Eye (tissue), 1 donor: Measurements from ENCODE around the gene SPATA3.

Source experiments
- DNase-seq: peaks from one replicate; pipeline ENCODE4 v3.0.0-alpha.2; 2015

SPATA3 gene

DNA sequence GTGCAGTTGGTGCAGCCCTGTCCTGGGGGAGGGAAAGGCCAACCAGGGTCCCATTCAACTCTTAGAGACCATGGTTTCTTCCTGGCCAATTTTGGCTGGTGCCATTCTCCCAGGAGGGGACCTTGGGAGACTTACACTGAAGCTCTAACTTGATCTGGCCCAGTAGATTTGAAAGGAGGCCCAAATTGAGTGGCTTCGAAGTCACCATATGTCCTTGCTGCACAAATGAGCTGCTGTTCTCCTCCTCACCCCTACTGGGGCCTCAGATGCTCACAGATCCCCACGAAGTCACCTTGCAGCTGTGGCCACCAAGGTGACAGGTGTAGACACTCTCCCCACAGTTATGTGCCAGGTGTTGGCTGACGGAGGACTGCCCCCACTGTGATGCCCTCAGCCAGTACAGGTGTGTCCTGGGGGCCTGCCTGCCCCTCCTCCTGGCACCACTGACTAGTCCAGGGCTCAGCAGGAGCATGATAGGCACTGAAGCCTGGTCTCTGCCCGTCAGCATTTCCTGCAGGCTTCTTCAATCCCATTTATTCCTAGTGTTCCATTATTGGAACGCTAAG is 36.7 kb downstream of the SPATA3 start:
- DNase-seq: no peak

DNA sequence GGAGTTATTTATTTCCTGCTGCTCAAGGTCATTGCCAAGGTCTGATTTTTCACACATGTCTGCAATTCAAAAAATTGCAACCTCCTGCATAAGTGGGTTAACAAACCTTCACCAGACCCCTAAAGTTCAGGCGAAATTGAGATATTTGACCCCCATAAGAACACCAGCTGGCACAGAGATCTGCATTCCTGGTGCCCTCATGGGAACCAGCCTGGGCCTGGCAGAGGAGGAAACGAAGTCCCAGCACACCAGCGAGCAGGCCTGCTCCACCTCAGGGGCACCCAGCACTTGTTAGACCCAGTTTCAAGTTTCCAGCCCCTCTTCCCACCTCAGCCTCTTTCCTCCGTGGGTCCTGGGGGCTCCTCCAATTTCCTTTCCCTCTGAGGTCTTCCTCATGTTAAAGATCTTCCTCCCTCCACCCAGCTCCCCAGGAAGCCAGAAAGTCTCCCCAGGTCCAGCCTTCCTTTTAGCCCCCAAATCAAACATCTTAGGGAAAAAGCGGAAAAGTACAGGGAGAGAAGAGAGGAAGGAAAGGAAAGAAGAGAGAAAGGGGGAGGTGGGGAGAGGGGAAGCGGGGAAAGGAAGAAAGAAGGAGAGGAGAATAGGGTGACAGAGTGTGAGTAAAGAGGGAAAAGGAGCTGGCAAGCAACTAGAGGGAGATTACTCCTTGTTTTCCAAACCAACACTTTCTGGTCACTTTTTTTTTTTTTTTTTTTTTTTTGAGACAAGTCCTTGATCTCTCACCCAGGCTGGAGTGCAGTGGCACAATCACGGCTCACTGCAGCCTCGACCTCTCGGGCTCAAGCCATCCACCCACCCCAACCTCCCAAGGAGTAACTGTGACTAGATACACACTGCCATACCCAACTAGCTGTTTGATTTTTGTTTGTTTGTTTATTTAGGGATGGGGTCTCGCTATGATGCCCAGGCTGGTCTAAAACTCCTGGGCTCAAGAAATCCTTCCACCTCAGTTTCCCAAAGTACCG is 37.5 kb downstream of the SPATA3 start:
- DNase-seq: no peak

DNA sequence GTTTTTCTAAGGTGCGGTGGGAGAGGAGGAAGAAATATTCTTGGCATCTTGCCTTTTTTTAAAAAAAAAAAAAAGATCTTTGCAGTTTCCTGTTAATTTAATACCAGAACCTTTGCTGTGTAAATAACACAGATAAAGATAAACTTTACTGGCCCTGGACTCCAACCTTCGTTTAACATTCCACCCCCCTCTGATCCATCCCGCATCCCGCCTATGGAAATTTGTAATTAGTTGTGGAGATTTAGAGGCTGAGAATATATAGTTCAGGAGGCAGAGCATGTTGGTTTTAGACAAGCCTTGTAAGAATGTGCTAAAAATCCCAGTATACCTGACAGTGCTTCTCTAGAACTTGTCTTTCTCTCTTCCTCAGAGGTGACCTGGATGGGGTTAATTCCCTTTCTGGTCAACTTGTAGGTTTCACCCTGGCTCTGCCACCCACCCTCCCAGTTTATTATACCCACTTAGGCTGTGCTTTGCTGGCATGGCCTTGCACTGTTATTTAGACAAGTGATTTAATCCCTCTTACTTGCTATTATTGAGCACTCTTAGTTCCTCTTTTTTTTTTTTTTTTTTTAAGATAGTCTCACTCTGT is 38.5 kb downstream of the SPATA3 start:
- DNase-seq: no peak

DNA sequence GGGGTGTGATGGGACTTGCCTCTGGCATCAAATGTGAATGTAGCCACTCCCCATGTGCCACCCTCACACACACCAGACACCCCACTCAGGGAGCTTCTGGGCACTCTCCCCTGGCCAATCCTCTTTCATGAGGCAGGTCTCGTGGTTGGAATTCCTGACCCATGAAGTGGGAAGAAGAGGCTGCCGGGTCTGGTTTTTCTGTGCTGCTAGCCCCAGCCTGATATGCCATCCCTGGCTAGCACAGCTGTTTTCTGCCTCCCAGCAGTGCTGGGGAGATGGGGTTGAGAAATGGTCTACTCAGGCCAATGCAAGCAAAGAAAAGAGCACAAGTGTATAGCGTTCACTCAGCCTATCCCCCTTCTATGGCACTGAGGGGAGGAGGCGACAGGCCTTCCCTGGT is 40.2 kb downstream of the SPATA3 start:
- DNase-seq: no peak

DNA sequence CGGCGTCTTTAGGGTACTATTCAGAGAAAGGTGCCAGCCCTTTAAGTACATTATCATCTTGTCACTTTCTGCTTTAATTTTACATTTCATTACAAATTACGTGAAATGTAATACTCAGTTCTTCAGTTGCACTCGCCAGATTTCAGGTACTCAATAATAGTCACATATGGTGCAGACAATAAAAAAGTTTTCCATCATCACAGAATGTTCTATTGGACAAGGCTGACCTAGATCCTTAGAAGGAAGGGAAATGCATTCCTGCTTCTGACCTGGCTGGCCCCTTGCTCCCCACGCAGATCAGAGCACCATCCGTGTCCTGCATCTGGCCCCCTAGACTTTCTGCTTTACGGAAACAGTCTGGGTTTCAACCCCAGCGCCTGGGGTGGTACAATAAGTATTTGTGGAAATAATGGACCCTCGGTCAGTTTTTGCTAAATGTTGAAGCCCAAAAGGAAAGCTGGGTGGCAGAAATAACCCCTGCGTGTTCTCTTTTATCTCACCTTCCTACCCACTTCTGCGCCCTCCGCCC is 40.7 kb downstream of the SPATA3 start:
- DNase-seq: no peak

DNA sequence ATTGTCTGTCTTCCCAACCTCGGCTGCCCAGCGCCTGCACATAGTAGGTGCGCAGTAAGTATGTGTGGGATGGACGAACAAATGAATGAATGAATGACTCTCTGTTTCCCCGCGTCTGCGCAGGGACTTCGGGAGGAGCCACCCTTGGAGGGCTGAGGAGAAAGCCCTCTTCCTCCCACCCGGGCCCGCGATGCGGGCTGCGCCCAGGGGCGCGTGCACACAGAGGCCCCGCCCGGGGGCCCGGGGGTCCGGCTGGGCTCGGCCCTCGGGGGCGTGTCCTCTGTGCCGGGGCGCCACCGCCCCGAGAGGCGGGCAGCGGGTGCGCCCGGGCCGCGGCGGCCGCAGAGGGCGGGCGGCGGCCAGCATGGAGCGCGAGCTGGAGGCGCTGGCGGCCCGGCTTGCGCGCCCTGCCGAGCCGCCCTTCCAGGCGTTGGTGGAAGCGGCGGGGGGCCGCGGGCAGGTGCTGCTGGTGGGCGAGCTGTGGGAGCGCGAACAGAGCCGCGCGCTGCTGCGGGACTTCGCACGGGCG is 41.3 kb downstream of the SPATA3 start, which contains the start of gene C2orf72:
Gene C2orf72, plus strand, starts transcription at position 322 of the 529 bp plus-strand sequence. Its CDS starts 43 bp downstream, at position 365.
- DNase-seq: peak; percentile 43

DNA sequence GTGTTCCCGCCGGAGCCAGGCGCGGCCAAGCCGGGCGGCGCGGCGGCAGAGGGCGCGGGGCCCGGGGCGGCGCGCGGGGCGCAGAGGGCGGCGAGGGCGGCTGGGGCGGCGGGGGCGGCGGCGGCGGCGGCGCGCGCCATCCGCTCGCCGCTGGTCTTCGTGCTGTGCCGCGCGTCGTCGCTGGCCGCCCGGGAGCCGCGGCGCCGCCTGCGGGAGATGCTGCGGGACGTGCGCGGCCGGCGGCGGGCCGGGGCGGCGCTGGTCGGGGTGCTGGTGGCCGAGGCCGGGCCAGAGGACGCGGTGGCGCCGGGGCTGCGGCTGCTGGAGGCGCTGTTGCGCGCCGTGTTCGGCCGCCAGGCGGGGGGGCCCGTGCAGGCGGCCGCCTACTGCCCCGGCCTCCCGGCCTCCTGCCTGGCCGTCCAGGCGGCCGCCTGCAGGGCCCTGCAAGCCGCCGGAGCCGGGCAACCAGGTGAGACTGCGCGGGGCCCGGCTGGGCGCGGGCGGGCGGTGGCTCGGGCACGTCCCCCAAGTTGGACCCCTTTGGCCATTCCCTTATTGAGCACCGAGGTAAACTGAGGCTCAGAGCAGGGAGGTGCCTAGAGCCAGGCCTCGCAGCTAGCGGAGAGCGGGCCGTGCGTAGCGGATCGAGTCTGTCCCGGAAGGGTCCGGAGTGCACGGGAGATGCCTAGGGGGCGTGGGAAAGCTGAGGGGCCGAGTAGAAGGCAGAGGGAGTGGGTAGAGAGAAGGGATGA is 42.0 kb downstream of the SPATA3 start:
- DNase-seq: peak; percentile 31

DNA sequence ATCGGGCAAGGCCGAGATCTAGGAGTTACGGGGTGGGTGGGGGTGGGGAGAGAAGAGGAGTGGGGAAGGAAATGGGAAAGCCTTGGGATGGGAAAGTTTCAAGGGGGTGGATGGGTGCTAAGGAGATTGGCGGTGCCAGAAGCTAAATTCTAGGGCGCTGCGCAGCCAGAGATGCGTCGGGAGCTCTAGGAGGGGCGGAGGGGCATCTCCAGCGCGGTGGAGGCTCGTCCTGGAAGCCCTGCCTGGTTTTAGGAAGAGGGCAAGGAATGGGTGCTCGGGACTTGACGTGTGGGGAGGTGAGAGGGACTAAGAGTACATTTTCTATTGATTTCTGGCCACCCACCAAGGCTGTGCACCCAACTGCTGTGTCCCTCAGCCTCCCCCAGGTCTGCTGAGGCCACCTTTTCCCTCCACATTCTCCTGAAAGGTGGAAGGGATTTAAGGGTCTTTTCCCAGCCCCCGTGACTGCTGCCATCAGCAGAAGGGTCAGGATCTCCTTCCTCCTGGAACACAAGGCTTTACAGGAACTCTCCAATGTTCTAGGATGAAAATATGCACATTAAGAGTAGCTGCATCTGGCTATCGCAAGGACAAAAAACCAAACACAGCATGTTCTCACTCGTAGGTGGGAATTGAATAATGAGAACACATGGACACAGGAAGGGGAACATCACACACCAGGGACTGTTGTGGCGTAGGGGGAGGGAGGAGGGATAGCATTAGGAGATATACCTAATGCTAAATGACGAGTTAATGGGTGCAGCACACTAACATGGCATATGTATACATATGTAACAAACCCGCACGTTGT is 42.8 kb downstream of the SPATA3 start:
- DNase-seq: no peak

DNA sequence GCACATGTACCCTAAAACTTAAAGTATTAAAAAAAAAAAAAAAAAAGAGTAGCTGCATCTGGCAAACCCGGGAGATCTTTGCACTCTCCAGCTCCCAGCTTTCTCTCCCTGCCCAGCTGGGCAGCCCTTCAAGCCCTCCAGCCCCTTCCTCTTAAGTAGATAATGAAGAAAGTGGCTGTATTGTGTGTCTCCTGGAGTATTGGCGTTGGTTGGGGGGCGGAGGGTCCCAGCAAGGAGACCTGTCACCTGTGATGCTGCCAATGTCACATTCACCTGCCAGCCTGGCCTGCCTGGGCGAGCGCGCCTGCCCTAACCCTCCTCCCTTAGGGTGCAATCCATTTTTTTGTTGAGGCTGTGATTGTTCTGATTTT is 43.4 kb downstream of the SPATA3 start:
- DNase-seq: no peak

DNA sequence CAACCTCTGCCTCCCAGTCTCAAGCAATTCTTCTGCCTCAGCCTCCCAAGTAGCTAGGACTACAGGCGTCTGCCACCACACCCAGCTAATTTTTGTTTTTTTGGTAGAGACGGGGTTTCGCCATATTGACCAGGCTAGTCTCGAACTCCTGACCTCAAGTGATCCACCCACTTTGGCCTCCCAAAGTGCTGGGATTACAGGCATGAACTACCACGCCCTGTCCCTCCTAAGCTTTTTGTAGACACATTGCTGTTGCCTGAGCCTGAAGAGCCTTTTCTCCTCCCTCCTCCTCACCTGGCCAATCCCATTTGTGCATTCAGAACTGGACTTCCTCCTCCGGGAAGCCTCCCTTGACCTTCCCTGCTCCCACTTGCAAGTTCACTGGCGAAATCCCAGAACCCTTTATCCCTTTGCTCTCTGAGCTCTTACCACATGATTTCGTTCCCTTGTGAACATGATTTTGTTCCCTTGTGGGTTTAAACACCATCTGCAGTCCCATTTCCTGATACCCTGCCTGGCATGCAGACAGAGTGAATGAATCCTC is 44.0 kb downstream of the SPATA3 start:
- DNase-seq: no peak

DNA sequence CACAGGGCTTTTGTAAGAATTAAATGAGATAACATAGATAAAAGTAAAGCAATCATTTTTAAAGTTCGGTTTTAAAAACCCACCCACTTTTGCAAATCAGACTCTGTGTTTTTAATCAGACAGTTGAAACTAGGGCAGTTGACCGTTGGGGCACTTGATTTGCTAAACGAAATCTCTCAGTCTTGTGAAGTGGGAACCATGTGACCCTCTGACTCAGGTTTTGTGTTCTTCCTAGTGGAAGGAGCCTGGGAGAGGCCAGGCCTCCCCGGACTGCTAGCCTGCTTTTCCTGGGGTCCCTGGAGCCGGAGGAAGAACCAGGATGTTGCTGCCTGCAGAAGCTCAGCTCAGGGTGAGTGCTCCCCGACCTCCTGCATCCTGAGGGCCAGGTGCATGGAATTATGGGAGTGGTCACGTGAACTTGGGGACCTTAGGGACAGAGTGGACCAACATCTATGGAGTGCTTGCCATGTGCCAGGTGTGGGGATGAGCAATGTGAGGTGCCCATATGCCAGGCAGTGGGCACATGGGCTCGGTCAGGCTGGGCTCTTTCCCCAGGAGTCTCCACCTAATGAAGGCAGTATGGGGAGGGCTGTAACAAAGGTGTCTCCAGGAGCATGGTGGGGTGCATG is 45.3 kb downstream of the SPATA3 start:
- DNase-seq: no peak

DNA sequence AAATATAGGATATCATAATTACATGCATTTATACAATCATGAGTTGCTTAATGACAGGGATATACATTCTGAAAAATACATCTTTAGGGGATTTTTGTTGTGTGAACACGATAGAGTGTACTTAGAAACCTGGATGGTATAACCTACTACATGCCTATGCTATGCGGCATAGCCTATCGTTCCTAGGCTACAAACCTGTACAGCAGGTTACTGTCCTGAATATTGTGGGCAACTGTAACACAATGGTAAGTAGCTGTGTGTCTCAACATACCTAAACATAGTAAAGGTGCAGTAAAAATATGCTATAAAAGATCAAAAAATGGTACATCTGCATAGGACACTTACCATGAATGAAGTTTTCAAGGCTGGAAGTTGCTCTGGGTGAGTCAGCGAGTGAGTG is 47.9 kb downstream of the SPATA3 start:
- DNase-seq: no peak

DNA sequence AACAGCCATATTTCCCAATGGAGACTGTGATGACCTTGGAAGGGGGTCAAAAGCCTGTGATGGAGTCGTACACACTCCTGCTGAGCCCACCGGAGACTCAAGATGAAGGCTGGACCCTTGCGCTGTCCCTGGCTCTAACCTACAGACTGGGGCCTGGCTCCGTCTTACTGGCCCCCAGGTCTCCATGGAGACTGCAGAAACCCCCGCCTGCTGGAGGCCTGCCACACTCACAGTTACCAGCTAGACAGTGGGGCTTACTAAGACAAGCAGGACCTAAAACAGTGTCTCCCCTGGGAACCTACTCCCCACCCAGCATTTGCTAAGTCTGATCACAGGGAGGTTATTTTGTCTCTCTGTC is 51.0 kb downstream of the SPATA3 start:
- DNase-seq: no peak

DNA sequence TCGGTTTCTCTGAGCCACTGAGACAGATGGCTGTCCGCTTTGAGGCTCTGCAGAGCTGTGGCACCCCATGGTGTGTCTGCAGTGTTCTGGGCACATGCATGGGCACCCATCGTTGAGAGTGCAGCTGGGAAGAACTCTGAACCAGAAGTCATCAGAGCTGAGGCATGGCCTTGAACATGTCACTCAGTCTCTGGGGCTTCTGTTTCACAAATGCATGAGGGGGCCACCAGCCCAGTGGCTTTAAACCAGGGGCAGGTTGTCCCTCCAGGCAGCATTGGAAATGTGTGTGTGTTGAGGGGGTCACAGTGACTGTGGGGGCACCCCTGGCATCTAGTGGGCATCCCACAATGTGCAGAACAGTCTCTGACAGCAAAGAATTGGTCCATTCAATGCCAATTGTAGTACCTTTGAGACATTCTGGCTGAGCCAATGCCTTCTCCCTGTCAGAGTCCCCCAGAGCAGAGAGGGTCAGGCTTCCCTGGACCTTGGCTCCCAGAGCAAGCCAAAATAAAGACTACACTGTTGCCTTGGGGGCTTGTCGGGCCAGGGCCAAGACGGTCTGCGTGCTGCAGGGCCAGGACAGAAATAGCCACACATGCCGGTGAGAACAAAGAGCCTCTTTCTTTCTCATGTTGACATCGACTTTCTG is 51.5 kb downstream of the SPATA3 start:
- no peak for DNase-seq

DNA sequence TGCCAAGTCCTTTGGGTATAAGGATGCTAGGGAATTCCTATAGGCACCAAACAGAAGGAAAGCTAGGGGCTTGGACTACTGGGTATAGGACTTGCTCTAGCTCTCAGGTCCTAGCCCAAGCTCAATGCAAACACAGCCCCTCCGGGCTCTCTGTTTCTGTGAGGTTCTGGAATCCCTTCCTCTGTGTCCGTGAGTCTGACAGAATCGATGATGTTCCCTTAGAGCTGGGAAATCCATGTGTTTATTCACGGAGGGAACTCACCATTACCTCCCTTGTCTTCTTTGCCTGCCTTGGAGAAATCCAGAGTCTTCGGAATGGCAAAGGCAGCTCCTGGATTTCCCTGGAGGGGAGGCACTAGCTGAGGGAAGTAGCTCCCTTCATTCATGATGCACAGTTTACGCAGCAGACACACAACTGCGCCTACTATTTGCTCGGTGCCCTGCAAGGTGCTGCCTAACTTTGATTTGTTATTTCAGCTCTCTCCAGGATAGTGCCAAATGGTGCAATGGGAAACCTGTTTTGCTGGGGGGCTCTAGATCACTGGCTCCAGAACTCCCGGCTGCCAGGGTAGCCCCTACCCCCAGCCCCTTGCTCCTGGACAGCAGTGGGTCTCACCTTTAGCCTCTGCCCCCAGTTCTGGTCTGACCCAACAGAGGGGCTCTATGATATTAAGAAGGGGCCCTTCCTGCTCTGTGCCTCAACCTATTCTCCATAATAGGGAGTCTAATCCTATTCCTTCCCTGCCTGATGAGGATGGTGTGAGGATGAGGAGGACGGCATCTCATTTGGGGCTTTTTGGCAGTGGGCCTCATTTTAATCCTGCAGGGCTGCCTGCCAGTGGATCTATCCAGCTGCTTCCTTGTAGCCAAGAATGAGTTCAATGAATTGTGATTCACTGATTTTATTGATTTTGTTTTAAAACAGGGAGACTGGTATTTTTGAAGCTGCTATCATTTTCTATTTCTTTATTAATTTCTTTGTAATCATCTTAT is 52.3 kb downstream of the SPATA3 start:
- no peak for DNase-seq

DNA sequence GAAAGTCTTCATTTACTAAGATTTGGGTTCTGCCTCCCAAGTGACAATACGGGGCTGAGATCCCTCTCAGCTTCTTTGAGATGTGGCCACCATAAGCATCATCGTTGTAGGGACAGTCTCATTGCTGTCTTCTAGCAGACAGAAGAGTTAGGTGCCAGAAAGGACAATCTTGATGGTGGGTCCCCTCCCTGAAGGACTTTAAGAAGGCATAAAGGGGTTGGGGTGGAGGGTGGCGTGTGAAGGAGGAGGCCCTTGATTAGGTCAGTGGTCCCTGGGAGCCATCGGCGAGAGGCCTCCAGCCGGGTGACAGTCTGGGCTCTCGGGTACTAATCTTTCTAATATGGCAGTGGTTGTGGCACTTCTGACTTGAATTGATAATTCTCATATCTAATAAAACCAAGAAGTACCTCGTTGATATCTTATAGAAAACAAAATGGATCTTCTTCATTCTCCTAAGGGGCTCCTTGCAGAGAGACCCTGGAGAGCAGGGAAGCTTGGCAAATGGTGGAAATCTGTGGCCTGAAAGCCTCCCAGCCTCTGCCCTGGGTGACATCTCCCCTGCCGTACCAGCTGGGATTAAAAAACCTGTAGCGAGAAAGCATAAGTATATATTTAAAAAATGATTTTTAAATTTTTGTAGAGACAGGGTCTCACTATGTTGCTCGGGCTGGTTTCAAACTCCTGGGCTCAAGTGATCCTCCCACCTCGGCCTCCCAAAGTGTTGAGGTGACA is 53.5 kb downstream of the SPATA3 start:
- DNase-seq: no peak

DNA sequence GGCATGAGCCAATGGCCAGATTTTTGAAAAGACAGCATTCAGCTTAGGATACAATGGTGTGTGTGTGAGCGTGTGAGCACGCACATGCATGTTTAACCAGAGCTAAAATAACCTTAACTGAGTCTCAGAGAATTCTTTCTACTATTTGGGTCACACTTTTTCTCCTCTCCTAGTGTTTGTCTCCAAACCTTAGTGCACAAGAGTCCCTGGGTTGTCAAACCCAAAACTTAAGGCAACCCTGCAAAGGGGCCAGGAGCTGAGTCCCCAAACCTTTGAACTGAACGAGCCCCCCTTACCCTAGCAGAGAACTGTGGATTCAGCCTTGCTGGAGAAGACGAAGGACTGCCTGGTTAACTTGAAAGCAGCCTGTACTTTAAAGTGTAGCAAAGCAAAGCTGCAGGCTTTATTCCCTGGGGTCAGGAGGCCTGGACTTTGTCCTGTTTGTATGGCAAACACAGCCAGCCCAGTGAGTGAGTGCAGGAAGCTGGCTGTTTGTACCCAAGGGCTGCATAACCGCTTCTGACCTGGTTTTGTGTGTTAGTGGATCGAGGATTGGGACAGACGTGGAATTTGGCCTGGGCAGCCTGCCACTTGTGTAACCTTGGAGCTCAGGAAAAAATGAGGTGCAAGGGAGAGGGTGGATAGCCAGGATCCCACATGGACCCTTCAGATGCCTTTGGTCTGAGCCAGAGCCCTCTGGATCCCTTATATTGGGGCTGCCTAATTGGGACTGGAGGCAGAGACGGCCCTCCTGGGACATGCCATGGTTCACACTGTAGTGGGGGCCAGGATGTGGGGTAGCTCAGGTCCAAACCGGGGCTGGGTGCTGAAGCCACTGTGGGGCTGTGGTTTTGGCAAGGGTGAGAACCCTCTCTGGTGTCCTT is 54.3 kb downstream of the SPATA3 start:
- DNase-seq: no peak
